ENCODE results near the gene KRTAP5-1. TPM values are rescaled to one million over a fixed set of nuclear protein-coding genes. Genes with fewer than 3 reads are reported as not detected.
"Not testable (repeated sequence)": the region's sequence is repeated elsewhere in the genome, so short reads cannot be mapped to it uniquely, and the experiment has no call there.

Gene KRTAP5-1
- total RNA-seq, 1 donor from 2014 or later, result not detected

DNA sequence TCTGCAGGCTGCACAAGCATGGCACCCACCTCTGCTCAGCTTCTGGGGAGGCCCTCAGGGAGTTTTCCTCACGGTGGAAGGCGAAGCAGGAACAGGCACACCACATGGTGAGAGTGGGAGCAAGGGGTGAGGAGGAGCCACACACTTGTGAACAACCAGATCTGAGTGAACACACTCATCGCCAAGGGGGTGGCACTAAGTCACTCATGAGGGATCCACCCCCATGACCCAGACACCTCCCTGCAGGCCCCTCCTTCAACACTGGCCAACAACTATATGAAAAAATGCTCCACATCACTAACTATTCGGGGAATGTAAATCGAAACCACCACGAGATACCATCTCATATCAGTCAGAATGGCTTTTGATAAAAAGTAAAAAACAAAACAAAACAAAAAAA, 13.7 kb upstream of the KRTAP5-1 start:
- no peak for TF ChIP-seq CTCF (IDR thresholded peaks at IDR 0.05)
- intact Hi-C loops (cut with micrococcal nuclease), result no loop called here
- no peaks in the 10 kb centered on the region for H3K36me3 Mint-ChIP-seq (ENCODE audit: low read depth)
- H3K27me3 Mint-ChIP-seq, result peaks cover 34% of the 10 kb centered on the region
- no peaks in the 10 kb centered on the region for H3K9me3 Mint-ChIP-seq
- DNase-seq (no peak), ATAC-seq (ENCODE audit: low read depth) (no peak)
- ChIA-PET POLR2A (interaction anchor here (0.6 kb wide), 1 partner anchor 27 kb away, joined by 6 read pairs; no protein-coding TSS in a partner anchor), CTCF (no interaction called here)
- H3K4me3 Mint-ChIP-seq, result no peak overlapping the region
- peaks cover 15% of the 10 kb centered on the region for H3K4me1 Mint-ChIP-seq
- H3K27ac Mint-ChIP-seq, result no peak overlapping the region

GRCh38 chr11:1598406-1598805, 13.3 kb upstream of the KRTAP5-1 start:
- intact Hi-C loops (cut with micrococcal nuclease); ATAC-seq (ENCODE audit: low read depth); H3K27ac Mint-ChIP-seq; H3K9me3 Mint-ChIP-seq; H3K4me3 Mint-ChIP-seq; DNase-seq; H3K36me3 Mint-ChIP-seq (ENCODE audit: low read depth); POLR2A ChIA-PET; CTCF ChIA-PET: not testable (repeated sequence)
- peaks cover 15% of the 10 kb centered on the region for H3K4me1 Mint-ChIP-seq
- peaks cover 36% of the 10 kb centered on the region for H3K27me3 Mint-ChIP-seq

GRCh38 chr11:1597994-1598380, 12.9 kb upstream of the KRTAP5-1 start, which contains the start of gene KRTAP5-2:
Gene KRTAP5-2, minus strand, starts transcription at chr11:1598294. Its CDS starts 44 bp downstream, at chr11:1598250.
- H3K27ac Mint-ChIP-seq, result no peak within 1 kb of the TSS
- H3K9me3 Mint-ChIP-seq, result no peaks in the 10 kb centered on the region
- no peaks in the 10 kb centered on the region for H3K36me3 Mint-ChIP-seq (ENCODE audit: low read depth)
- ATAC-seq (ENCODE audit: low read depth) (no peak), DNase-seq (no peak)
- TF ChIP-seq CTCF (IDR thresholded peaks at IDR 0.05), result no peak
- H3K4me3 Mint-ChIP-seq, result no peak within 1 kb of the TSS
- ChIA-PET POLR2A (no interaction called here), CTCF (no interaction called here)
- intact Hi-C loops (cut with micrococcal nuclease), result no loop called here
- H3K27me3 Mint-ChIP-seq, result peaks cover 37% of the 10 kb centered on the region
- H3K4me1 Mint-ChIP-seq, result peaks cover 15% of the 10 kb centered on the region

DNA sequence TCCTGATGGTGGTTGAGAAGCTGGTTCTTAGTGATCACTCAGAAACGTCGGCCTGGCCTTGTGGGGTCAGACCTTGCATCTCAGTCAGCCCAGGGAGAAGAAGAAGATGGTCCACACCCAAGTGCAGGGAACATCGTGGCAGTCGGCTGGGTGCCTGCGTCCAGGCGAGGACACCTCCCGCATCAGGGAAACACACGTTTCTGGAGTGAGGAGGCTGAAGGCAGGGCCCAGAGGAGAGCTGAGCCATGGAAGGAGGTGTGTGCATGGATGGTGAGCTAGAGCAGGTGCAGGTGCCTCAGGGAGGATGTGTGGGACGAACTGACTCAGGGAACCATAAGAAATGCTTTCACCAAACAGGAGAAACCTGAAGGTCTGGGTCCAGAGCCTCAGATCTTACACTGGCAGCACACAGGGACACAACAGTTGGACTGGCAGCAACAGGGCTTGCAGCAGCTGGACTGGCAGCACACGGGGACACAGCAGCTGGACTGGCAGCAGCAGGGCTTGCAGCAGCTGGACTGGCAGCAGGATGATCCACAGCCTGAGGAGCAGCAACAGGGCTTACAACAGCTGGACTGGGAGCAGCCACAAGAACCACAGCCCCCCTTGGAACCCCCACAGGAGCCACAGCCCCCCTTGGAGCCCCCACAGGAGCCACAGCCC, 12.4 kb upstream of the KRTAP5-1 start:
- ATAC-seq (ENCODE audit: low read depth) (no peak), DNase-seq (no peak)
- CTCF ChIA-PET, result no interaction called here
- H3K9me3 Mint-ChIP-seq, result no peaks in the 10 kb centered on the region
- peaks cover 39% of the 10 kb centered on the region for H3K27me3 Mint-ChIP-seq
- TF ChIP-seq CTCF (IDR thresholded peaks at IDR 0.05), result no peak
- H3K27ac Mint-ChIP-seq, result no peak overlapping the region
- H3K4me1 Mint-ChIP-seq, result peaks cover 15% of the 10 kb centered on the region
- no peaks in the 10 kb centered on the region for H3K36me3 Mint-ChIP-seq (ENCODE audit: low read depth)
- intact Hi-C loops (cut with micrococcal nuclease), result no loop called here
- POLR2A ChIA-PET, result no interaction called here
- no peak overlapping the region for H3K4me3 Mint-ChIP-seq

- POLR2A ChIA-PET, result not testable (repeated sequence)
- peaks cover 42% of the 10 kb centered on the region for H3K27me3 Mint-ChIP-seq
Observed at GRCh38 chr11:1596576-1597121, 11.6 kb upstream of the KRTAP5-1 start.

DNA sequence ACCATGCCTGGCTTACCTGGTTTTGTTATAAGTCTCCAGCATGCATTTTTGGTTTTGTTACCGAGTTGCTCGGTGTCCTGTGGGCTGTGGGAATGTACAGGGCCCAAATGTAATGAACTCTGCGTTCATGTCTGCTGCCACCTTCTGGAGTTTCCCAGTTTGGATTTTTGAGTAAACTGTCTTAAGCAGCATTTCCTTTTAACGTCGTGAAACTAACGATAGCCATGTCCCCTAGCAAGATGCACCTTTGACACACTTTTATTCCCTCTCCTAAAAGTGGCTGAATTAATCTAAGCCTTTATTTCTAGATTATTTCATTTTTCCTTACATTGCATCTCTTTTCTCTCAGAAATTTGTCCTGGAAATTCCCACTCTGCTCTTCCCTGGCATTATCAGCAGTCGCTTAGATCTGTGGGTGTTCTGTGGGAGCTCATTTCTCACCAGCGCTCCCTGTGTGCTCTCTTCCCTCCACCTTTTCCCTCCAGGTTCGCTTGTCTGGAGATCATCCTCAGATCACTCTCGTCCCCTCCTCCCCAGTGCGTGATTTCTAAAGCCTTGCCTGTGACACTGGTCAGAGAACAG, 11.0 kb upstream of the KRTAP5-1 start:
- H3K4me3 Mint-ChIP-seq; POLR2A ChIA-PET; DNase-seq; ATAC-seq (ENCODE audit: low read depth); H3K27ac Mint-ChIP-seq; H3K36me3 Mint-ChIP-seq (ENCODE audit: low read depth); H3K4me1 Mint-ChIP-seq; intact Hi-C loops (cut with micrococcal nuclease); H3K9me3 Mint-ChIP-seq: not testable (repeated sequence)
- peaks cover 42% of the 10 kb centered on the region for H3K27me3 Mint-ChIP-seq
- CTCF ChIA-PET, result interaction anchor here (0.8 to 1.0 kb wide), 2 partner anchors 28 to 98 kb away, joined by 3 read pairs; no protein-coding TSS in a partner anchor

More at GRCh38 chr11:1596576-1597121, 11.6 kb upstream of the KRTAP5-1 start:
- peaks cover 11% of the 10 kb centered on the region for H3K4me1 Mint-ChIP-seq
- CTCF ChIA-PET, result interaction anchor here (0.8 kb wide), 1 partner anchor 27 kb away, joined by 3 read pairs; no protein-coding TSS in a partner anchor
- H3K9me3 Mint-ChIP-seq; H3K27ac Mint-ChIP-seq; intact Hi-C loops (cut with micrococcal nuclease); H3K36me3 Mint-ChIP-seq (ENCODE audit: low read depth); ATAC-seq (ENCODE audit: low read depth); DNase-seq; H3K4me3 Mint-ChIP-seq: not testable (repeated sequence)
